ENCODE measurements around the gene ERG. TPM values are rescaled to one million over a fixed set of nuclear protein-coding genes. Genes with fewer than 3 reads are reported as not detected.
A peak's percentile ranks its signal among the peaks of the same experiment; 100 is the strongest.

Gene ERG
- total and polyA plus RNA-seq, 2 donors from 2014 or later = 6.6 to 29.6 TPM

DNA sequence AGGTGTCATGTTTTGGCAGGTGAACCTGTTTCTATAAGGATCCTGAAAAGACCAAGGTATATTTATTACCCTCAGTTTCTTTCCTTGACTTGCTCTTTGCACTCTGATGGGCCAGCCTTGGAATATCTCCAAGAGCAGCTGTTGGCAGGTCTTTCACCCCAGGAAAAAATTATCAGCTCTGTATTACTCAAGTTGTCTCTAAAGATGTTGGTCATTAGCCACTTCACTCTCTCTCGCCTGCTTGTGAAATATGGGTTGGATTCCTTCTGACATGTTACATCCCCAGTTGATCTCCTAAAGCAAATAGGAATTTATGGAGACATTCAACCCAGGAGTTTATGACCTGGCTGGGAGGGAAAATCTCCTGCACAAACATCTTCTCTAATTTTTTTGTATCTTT is 155.5 kb downstream of the ERG start:
- H3K4me3 ChIP-seq (ENCODE audit: low read length in 3 of 3) = no peak overlapping the region
- TF ChIP-seq, protein P1, sequence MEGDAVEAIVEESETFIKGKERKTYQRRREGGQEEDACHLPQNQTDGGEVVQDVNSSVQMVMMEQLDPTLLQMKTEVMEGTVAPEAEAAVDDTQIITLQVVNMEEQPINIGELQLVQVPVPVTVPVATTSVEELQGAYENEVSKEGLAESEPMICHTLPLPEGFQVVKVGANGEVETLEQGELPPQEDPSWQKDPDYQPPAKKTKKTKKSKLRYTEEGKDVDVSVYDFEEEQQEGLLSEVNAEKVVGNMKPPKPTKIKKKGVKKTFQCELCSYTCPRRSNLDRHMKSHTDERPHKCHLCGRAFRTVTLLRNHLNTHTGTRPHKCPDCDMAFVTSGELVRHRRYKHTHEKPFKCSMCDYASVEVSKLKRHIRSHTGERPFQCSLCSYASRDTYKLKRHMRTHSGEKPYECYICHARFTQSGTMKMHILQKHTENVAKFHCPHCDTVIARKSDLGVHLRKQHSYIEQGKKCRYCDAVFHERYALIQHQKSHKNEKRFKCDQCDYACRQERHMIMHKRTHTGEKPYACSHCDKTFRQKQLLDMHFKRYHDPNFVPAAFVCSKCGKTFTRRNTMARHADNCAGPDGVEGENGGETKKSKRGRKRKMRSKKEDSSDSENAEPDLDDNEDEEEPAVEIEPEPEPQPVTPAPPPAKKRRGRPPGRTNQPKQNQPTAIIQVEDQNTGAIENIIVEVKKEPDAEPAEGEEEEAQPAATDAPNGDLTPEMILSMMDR (IDR thresholded peaks at IDR 0.05; ENCODE audit: borderline replicate concordance, extremely low read depth, insufficient read depth) = no peak
- H3K27me3 ChIP-seq (ENCODE audit: control insufficient read depth, insufficient read depth, low read length) = no peaks in the 10 kb centered on the region
- no peak overlapping the region for H3K27ac ChIP-seq (ENCODE audit: low read depth in 2 of 2, low read length in 2 of 2)
- H3K9me3 ChIP-seq (ENCODE audit: control insufficient read depth in 2 of 3, insufficient read depth in 1 of 3, low read length in 3 of 3) = no peaks in the 10 kb centered on the region
- no peak overlapping the region for H3K9ac ChIP-seq (ENCODE audit: low read length in 3 of 3)
- no peaks in the 10 kb centered on the region for H3K36me3 ChIP-seq (ENCODE audit: control insufficient read depth in 2 of 3, insufficient read depth in 3 of 3, low read length in 3 of 3)
- DNase-seq = no peak
- FAIRE-seq = no peak
- intact Hi-C loops (cut with DNase I) = no loop called here
- peaks cover 0 to 5% (median 0%) of the 10 kb centered on the region in 3 donors for H3K4me1 ChIP-seq (ENCODE audit: control insufficient read depth in 2 of 3, insufficient read depth in 2 of 3, low read depth in 1 of 3, low read length in 3 of 3)

DNA sequence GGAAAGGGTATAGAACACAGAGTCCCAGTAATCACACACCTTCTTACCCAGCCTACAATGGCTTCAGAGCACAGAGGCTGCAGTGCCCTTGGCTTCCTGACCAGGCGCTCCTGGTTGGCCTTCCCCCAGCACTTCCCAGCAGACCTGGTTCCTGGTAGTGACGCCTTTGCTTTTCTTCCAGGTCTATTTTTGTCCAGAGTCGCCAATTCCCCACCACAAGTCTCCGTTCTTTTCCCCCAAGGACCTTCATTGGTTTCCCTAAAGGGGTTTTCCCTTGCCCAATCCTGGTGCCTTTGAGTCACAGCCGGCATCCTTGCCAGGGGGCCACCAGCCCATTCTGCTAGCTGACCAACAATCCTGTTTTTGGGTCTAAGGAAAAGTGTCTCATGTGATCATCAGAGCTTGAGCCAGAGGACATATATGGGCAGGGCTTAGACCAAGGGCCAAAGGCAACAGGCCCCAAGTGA is 156.7 kb downstream of the ERG start:
- DNase-seq = no peak
- Histone ChIP-seq H3K4me3 (ENCODE audit: low read length in 3 of 3) (no peak overlapping the region), H3K9me3 (ENCODE audit: control insufficient read depth in 2 of 3, insufficient read depth in 1 of 3, low read length in 3 of 3) (no peaks in the 10 kb centered on the region), H3K9ac (ENCODE audit: low read length in 3 of 3) (no peak overlapping the region), H3K27me3 (ENCODE audit: control insufficient read depth, insufficient read depth, low read length) (no peaks in the 10 kb centered on the region), H3K36me3 (ENCODE audit: control insufficient read depth in 2 of 3, insufficient read depth in 3 of 3, low read length in 3 of 3) (no peaks in the 10 kb centered on the region), H3K4me1 (ENCODE audit: control insufficient read depth in 2 of 3, insufficient read depth in 2 of 3, low read depth in 1 of 3, low read length in 3 of 3) (peaks cover 0 to 6% (median 0%) of the 10 kb centered on the region in 3 donors), H3K27ac (ENCODE audit: low read depth in 2 of 2, low read length in 2 of 2) (no peak overlapping the region)
- intact Hi-C loops (cut with DNase I) = no loop called here
- TF ChIP-seq, protein P1 (IDR thresholded peaks at IDR 0.05; ENCODE audit: borderline replicate concordance, extremely low read depth, insufficient read depth) = no peak
- FAIRE-seq = no peak

DNA sequence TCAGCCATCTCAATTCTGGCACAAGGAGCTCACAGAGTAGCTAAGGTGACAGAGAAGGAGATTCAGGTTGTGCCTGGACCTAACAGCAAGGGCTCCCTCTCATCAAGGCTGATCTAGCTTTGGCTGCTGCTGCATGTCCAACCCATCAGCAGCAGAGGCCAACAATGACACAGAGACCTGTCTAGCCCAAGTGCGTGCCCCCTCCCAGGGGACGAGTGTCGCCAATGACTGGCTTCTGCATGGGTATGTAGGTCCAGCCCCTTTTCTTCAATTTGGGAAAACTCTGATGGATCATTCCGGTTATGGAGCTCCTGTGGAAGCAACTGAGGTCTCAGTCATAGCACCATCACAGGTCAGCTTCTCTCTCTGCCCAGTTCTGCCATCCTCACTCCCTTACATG is 158.1 kb downstream of the ERG start:
- Histone ChIP-seq H3K36me3 (ENCODE audit: control insufficient read depth in 2 of 3, insufficient read depth in 3 of 3, low read length in 3 of 3) (no peaks in the 10 kb centered on the region), H3K27ac (ENCODE audit: low read depth in 2 of 2, low read length in 2 of 2) (no peak overlapping the region), H3K4me1 (ENCODE audit: control insufficient read depth in 2 of 3, insufficient read depth in 2 of 3, low read depth in 1 of 3, low read length in 3 of 3) (peaks cover 0 to 6% (median 0%) of the 10 kb centered on the region in 3 donors), H3K9me3 (ENCODE audit: control insufficient read depth in 2 of 3, insufficient read depth in 1 of 3, low read length in 3 of 3) (no peaks in the 10 kb centered on the region), H3K9ac (ENCODE audit: low read length in 3 of 3) (no peak overlapping the region), H3K27me3 (ENCODE audit: control insufficient read depth, insufficient read depth, low read length) (no peaks in the 10 kb centered on the region), H3K4me3 (ENCODE audit: low read length in 3 of 3) (no peak overlapping the region)
- TF ChIP-seq, protein P1 (IDR thresholded peaks at IDR 0.05; ENCODE audit: borderline replicate concordance, extremely low read depth, insufficient read depth) = no peak
- no peak for FAIRE-seq
- DNase-seq = no peak
- intact Hi-C loops (cut with DNase I) = no loop called here

DNA sequence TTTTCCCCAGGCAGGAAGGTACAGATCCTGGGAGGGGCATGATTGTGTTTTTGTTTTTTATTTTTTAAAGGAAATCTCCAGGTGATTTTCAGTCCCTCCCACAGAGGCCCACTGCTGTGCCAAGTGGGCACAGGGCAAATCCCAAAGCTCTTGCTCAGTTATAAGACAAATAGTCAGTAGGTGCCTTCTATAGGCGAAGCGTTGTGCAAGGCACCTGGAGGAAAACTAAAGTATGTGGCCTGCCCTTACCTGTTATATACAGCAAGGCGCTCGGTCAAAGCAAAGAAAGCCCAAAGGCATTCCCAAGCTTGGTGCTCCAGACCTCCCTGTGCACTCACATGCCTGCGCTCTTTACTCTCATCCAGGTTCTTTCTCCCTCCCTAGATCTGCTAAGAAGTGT is 160.5 kb downstream of the ERG start:
- Histone ChIP-seq H3K4me1 (ENCODE audit: control insufficient read depth in 2 of 3, insufficient read depth in 2 of 3, low read depth in 1 of 3, low read length in 3 of 3) (peaks cover 0 to 12% (median 0%) of the 10 kb centered on the region in 3 donors), H3K27ac (ENCODE audit: low read depth in 2 of 2, low read length in 2 of 2) (no peak overlapping the region), H3K27me3 (ENCODE audit: control insufficient read depth, insufficient read depth, low read length) (no peaks in the 10 kb centered on the region), H3K9me3 (ENCODE audit: control insufficient read depth in 2 of 3, insufficient read depth in 1 of 3, low read length in 3 of 3) (no peaks in the 10 kb centered on the region), H3K36me3 (ENCODE audit: control insufficient read depth in 2 of 3, insufficient read depth in 3 of 3, low read length in 3 of 3) (no peaks in the 10 kb centered on the region), H3K9ac (ENCODE audit: low read length in 3 of 3) (no peak overlapping the region), H3K4me3 (ENCODE audit: low read length in 3 of 3) (no peak overlapping the region)
- no peak for FAIRE-seq
- TF ChIP-seq, protein P1 (IDR thresholded peaks at IDR 0.05; ENCODE audit: borderline replicate concordance, extremely low read depth, insufficient read depth) = no peak
- intact Hi-C loops (cut with DNase I) = no loop called here
- peak in 1 of 5 donors; percentile 13 for DNase-seq
